Measurements from ENCODE around the gene RABL6.
"Not testable (repeated sequence)": the region's sequence is repeated elsewhere in the genome, so short reads cannot be mapped to it uniquely, and the experiment has no call there.

RABL6 gene

GRCh38 chr9:136837146-136837855 lies 29.6 kb downstream of the RABL6 start:
- no peak for DNase-seq

GRCh38 chr9:136837856-136838277 lies 30.1 kb downstream of the RABL6 start:
- DNase-seq = not testable (repeated sequence)

GRCh38 chr9:136838314-136839228 lies 30.8 kb downstream of the RABL6 start:
- no peak for DNase-seq

- DNase-seq = no peak
Measured at GRCh38 chr9:136839229-136840139, 31.7 kb downstream of the RABL6 start.

- DNase-seq = no peak
Measured at GRCh38 chr9:136840140-136840876, 32.6 kb downstream of the RABL6 start.

GRCh38 chr9:136840877-136841645 lies 33.3 kb downstream of the RABL6 start:
- DNase-seq = no peak

GRCh38 chr9:136841646-136842379 lies 34.1 kb downstream of the RABL6 start:
- DNase-seq = not testable (repeated sequence)

GRCh38 chr9:136842380-136842948 lies 34.7 kb downstream of the RABL6 start, which contains the start of gene AJM1:
TSS of gene AJM1 (plus strand) at chr9:136842478. CDS start at chr9:136844415, 1,937 bp downstream.
- peak; percentile 74 for DNase-seq

GRCh38 chr9:136843159-136843800 lies 35.5 kb downstream of the RABL6 start:
- DNase-seq = not testable (repeated sequence)

- DNase-seq = peak; percentile 41
Measured at GRCh38 chr9:136843801-136844740, 36.3 kb downstream of the RABL6 start.

- no peak for DNase-seq
Measured at GRCh38 chr9:136844761-136845464, 37.2 kb downstream of the RABL6 start.

- no peak for DNase-seq
Measured at GRCh38 chr9:136845465-136846260, 37.9 kb downstream of the RABL6 start.

GRCh38 chr9:136846376-136847087 lies 38.8 kb downstream of the RABL6 start:
- DNase-seq = no peak

- no peak for DNase-seq
Measured at GRCh38 chr9:136847088-136847825, 39.5 kb downstream of the RABL6 start.

GRCh38 chr9:136847826-136848392 lies 40.2 kb downstream of the RABL6 start:
- peak; percentile 50 for DNase-seq
